IPS-18c (cell line): Measurements from ENCODE around the gene SMARCE1.
A peak's percentile ranks its signal among the peaks of the same experiment; 100 is the strongest.

ENCODE experiments used
- H3K4me3 ChIP-seq: 2 replicates; pipeline ENCODE4 v1.7.0; 2013; ENCODE audit warnings: low read depth, mild to moderate bottlenecking, low read length, moderate library complexity; ENCODE audit not compliant: insufficient read depth
- H3K9me3 ChIP-seq: one replicate; pipeline ENCODE4 v1.6.1; 2013; ENCODE audit warnings: mild to moderate bottlenecking, low read length, moderate library complexity; ENCODE audit not compliant: control insufficient read depth, insufficient read depth

SMARCE1 gene

GRCh38 chr17:40658396-40658795, 10.8 kb upstream of the SMARCE1 start:
- no peak overlapping the region for H3K4me3 ChIP-seq
- H3K9me3 ChIP-seq = no peaks in the 10 kb centered on the region

DNA sequence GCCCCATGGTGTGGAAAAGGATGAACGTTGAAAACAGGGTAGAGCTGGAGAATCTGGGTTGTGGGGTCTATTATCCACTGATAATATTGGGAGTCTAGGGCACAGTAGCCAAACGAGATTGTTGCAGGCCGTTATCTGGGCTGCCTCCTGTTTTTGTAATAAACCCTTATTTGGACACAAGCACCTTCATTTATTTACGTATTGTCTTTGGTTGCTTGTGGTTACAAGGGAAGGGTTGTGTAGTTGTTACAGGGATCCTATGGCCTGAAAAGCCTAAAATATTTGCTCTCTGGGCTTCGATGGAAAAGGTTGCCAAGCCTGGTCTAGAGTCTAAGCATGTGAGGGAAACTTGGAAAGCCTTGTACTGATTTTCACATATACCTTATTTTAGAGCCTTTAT, 4.3 kb upstream of the SMARCE1 start:
- Histone ChIP-seq H3K4me3 (no peak overlapping the region), H3K9me3 (no peaks in the 10 kb centered on the region)

DNA sequence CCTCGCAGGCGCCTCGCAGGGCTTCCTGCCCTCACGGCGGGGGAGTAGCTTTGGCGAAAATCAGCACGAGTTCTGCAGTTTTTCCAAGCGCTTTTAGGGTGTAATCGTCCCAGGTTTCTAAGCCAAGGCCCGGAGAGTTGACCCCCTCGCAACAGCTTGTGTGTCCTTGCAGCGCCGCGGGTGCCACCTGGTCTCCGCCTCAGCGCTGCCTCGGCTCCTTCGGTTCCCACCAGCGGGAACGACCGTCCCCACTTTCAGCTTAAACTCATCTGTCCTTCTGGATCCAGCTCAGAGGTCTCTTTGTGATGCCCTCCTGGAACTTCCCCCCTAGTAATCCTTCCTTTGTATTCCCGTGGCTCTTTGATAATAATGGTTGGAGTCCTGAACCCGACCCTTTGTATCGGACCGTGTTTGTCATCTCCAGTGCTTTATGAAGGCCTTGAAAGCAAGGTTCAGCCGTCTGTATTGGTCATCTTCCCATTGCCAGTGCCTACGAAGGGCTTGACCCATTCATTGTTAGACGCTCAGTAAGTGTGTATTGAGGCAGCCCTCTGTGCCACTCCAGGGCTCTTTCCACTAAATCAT, 858 bp upstream of the SMARCE1 start:
- peak overlapping the region; percentile 77 for H3K4me3 ChIP-seq
- H3K9me3 ChIP-seq = no peaks in the 10 kb centered on the region

DNA sequence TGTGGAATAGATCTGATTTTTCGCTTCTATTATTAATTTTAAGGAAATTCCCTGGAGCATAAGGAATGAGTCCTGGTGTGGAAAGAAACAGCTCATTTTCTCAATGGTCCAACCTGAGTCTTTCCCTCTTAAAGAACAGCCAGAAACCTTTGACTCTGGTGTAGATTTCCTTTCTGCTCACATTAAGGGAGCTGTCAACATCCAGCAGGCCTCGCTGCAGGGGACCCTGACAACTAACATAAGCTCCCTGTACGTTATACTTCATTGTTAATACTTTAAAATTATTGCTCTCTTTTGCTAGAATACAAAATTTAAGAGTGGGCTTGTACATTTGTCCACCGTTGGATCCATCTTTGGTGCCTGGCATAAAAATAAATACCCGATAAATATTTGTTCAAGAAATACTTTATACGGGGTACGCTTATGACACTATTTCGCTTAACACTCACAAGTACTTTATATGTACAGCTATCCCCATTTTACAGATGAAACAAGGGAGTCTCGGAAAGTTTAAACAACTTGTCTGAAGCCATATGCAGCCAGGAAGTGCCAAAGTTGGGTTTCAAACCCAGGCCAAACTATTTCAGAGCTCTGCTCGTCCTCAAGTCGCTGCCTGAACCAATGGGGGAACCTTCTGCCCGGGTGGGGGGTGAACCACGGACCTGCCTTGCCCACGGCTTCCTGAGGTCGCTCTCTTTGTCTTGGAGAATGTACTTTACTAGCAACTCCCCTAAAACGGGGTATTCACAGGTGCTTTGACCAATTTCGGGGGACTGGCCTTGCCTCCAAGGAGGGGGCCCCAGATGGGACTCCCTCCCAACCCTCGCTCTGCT, 611 bp downstream of the SMARCE1 start:
- H3K4me3 ChIP-seq = peak overlapping the region; percentile 77
- no peaks in the 10 kb centered on the region for H3K9me3 ChIP-seq

DNA sequence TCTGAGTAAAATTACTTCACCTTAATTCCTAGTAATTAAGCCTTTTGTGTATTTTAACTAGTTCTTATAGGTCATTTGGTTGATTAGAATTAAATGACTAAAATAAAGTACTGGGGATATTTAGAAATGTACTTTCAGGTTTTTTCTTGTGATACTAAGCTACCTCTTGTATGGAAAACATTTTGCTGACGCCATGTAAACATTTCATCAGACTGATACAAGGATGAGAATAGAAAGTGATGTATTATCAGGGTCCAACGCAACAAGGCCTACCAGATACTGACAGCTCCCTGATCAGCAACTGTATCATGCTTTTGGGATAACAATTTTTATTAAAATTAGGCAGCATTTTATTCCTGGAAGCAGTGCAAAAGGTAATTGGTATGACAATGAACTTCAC, 1.7 kb downstream of the SMARCE1 start:
- H3K4me3 ChIP-seq = no peak overlapping the region
- no peaks in the 10 kb centered on the region for H3K9me3 ChIP-seq

- H3K4me3 ChIP-seq = no peak overlapping the region
- H3K9me3 ChIP-seq = no peaks in the 10 kb centered on the region
These were observed 2.3 kb downstream of the SMARCE1 start for GRCh38 chr17:40645291-40645690.

DNA sequence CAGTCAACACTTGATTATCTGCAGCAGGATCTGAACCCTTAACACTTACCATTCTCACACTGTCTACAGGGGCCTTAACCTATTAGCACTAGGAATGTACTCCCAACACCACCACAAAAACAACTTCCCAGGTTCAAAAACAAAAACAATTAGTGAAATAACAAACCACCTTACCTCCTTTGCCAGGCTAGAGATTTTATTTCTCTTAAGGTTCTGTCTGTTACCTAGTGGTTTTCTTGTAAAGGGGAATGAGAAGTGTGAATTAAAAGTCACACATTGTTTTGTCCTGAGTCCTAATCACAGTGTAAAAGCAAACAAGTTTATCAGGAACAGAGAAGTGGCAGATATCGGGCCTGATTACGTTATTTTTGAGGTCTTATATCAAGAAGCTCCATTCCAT, 9.7 kb downstream of the SMARCE1 start:
- H3K9me3 ChIP-seq = no peaks in the 10 kb centered on the region

GRCh38 chr17:40633871-40634270, 13.7 kb downstream of the SMARCE1 start:
- Histone ChIP-seq H3K9me3 (no peaks in the 10 kb centered on the region), H3K4me3 (no peak overlapping the region)

More for the DNA sequence above, 9.7 kb downstream of the SMARCE1 start:
- H3K4me3 ChIP-seq = no peak overlapping the region

DNA sequence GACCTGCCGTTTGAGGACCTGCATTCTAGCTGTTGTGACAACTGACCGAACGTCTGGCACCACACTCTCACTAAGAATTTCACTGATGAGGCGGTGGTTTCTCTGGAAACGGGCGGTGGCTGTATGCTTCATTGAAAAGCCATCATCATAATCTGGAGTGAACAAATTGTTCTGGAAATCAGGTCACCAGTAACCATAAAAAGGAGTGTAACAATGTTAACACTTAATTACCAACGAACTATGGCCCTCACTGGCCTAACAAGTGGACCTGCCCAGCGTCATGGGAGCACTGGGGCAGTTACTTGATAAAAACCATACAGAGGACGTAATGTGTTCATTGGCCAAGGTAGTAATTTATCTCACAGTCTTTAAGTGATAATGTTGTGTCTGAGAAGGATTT, 15.4 kb downstream of the SMARCE1 start:
- H3K9me3 ChIP-seq = no peaks in the 10 kb centered on the region
- no peak overlapping the region for H3K4me3 ChIP-seq

- H3K9me3 ChIP-seq = no peaks in the 10 kb centered on the region
- H3K4me3 ChIP-seq = no peak overlapping the region
These were observed 17.8 kb downstream of the SMARCE1 start for GRCh38 chr17:40629842-40630241.

DNA sequence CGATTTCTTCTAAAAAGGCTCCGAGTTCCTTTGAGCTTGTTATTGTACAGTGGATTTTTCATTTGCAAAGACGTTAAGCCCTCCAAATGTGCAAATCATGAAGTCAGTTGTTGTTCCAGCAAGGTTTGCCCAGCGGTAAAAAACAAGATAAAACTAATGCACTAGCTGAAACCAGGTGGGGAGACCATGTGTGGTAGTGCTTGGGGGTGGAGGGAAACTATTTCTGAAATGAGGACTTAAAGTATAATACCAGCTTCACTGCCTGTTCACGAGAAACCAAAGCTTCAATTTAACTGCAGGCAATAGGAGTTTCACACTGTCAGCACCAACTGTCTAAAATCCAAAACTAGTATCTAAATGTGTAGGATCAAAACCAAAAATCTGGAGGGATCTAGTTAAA, 22.3 kb downstream of the SMARCE1 start:
- no peaks in the 10 kb centered on the region for H3K9me3 ChIP-seq

GRCh38 chr17:40623419-40624210, 24.0 kb downstream of the SMARCE1 start:
- Histone ChIP-seq H3K9me3 (no peaks in the 10 kb centered on the region), H3K4me3 (no peak overlapping the region)

More for the DNA sequence above, 22.3 kb downstream of the SMARCE1 start:
- H3K4me3 ChIP-seq = no peak overlapping the region

- no peak overlapping the region for H3K4me3 ChIP-seq
- no peaks in the 10 kb centered on the region for H3K9me3 ChIP-seq
These were observed 25.1 kb downstream of the SMARCE1 start for GRCh38 chr17:40622509-40622928.

GRCh38 chr17:40621578-40621977, 26.0 kb downstream of the SMARCE1 start:
- H3K4me3 ChIP-seq = no peak overlapping the region
- no peaks in the 10 kb centered on the region for H3K9me3 ChIP-seq

DNA sequence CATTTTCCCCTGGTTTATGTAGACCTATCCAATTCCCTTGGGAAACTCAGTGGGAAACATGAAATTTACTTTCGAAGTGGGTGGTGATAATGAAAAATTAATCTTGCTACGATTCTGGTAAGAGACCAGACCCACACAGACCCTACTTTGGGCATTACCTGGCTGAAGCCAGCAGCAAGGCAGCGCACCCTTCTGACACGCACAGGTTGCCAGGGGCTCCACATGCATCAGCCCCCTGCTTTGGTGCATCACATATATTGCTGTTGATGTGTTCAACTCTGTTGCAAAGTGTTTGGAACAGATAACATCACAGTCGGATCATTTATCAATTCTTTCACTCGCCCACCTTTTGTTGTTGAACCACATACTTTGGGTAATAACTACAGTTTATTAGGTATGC, 26.6 kb downstream of the SMARCE1 start:
- H3K9me3 ChIP-seq = no peaks in the 10 kb centered on the region
- no peak overlapping the region for H3K4me3 ChIP-seq

DNA sequence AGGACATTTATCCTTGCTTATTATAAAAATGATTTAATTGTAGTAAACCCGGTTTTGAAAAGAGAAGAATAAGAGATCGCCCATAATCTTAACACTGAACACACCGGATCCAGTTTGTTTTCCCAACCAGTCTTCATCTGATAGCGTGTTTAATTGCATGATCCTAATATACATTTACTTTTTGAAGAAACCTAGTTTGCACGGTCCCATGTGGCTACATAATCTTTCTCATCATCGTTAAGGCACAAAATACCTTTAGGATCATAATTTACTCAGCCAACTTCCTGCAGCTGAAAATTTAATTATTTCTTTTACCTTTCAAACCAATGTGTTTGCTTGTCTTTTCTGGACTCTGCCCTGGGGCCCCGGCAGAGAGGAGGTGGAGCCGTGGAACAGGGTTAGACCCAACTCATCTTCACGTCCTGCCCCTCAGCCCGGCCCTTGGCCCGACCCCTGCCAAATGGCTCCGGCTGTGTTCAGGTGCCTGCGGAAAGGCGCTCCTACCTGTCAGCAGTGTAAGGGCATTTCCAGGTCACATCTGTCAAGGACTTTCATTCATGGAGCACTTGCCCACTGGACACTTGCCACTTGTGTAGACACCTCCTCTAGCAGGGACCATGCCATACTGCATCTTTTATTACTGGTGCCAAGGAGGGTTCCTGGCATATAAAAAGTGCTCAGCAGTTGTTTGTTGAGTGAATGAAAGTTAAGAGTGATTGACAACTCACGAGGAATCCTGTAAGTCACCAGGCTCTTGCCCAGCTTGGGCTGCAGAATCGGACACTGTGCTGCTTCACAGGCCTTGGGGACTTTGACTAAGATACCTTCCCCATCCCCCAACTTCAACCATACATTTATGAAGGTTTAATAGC, 28.6 kb downstream of the SMARCE1 start:
- no peaks in the 10 kb centered on the region for H3K9me3 ChIP-seq
- H3K4me3 ChIP-seq = no peak overlapping the region

DNA sequence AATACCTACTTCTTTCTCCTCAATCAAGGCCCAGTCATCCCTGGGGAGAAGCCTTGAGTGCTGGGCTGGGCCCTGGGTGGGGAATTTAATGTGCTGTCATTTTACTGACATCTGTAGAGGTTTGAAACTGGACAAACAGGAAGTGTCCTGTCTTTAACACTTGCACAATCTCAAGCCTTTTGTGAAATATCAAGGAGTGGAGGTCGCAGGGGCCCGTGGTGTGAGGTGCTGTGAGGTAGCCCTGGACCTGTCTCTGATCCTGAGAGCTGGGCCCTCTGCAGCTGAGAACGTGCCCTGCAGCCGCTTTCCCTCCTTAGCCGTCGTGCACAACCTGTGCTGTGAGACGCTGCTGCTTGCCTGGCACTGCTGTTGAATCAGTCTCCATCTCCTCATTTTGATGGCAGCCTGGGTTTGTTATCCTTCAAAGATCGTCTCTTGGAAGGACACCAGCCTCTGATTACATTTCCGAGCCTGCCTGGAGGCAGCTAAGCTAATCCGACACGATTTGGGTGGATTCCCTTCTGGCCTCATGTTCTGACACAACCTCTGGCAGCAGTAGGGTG, 29.9 kb downstream of the SMARCE1 start:
- no peaks in the 10 kb centered on the region for H3K9me3 ChIP-seq
- no peak overlapping the region for H3K4me3 ChIP-seq
